Umbilical cord (tissue), 2 donors: Measurements from ENCODE around the gene RNF141. TPM values are rescaled to one million over a fixed set of nuclear protein-coding genes. Genes with fewer than 3 reads are reported as not detected.
A peak's percentile ranks its signal among the peaks of the same experiment; 100 is the strongest.

Experiments
- DNase-seq: peaks from one replicate; pipeline ENCODE4 v3.0.0-alpha.2; 2015; ENCODE audit warnings: low spot score
- total RNA-seq: library from RNA; depleted of rRNA; stranded (reverse); fragments of >200 nt; gene quantifications from one replicate; pipeline ENCODE4 v1.2.3, GENCODE V29; 2014; ENCODE audit warnings: low replicate concordance; ENCODE audit not compliant: insufficient read depth

Gene RNF141
- total RNA-seq, 1 donor from 2014 or later: 32.0 TPM

DNA sequence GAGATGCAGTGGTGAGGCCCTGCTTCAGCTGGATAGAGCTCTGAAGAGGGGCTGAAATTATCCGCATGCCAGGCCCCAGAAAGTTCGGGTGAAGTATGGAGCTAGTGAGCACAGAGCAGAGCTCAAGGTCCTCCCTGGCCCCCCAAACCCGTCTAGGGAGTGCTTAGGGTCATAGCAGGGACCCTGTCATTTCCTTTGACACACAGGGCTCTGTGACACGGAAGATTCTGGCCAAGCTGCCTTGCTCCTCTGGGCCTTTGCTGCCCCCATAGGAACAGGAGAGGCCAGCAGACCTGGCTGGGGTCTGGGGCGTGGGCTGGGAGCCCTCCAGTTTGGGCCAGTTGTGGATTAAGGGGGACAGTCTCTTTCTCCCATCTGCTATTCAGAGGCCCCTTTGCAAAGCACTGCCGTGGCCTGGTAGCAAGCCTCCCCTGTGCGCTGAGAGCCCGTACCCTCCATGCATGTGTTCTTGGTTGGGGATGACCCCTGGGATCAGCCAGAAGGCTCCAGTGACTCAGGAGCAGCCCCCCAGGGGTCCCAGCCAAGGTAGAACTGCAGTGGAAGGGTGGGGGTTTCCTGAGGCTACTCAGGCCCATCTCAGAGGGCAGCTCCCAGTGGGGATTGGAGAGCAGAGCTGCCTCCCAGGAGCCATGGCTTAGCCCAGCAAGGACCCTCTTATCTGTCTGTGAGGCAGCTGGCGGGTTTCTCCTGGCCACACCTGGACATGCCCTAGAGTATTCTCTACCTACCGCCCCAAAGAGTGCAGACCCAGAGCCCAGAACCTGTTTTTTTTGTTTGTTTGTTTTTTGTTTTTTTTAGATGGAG, 42.3 kb downstream of the RNF141 start:
- no peak for DNase-seq

DNA sequence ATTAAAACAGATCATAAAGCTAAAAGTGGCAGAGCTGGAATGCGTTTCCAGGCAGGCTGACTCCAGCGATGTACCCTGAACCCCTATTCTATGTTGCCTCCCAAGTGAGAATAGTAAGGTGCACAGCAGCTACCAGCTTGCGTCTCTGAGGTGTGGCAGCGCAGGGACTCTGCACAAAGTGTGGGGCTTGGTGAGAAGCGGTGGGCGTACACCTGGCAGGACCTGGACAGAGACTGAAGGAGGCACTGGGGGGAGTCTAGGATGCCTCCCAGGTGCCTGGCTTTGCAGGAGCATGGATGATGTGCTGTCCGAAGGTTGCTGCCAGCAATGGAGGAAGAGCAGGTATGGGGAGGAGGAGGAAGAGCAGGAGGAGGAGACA, 43.0 kb downstream of the RNF141 start:
- DNase-seq: no peak

DNA sequence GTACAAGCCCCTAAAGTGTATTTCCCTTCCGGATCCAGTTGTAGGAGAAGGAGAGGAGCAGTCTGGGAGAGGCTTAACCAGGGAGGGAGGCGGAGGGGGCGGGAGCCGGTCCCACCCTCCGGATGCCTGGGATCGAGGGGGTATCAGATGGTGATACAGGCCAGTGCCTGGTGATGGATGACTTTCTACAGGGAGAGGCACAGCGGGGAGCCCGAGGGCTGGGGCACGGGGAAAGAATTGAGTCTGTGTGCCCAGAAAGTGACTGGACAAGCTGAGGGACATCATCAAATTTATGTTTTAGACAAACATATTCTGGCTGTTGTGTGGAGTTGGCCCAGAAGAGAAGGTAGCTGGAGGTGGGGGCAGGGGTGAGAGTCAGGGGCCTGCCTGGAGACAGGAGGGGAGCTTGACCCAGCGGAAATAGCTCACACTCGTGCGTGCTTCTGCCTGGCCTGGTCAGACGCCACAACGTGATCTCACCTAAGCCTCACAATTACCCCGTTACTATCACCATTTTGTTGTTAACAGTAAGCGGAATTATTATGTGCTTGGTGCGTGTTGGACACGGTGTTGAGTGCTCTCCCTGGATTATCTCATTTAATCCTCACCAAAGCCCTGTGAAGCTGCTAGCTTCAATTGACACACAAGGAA, 43.5 kb downstream of the RNF141 start:
- DNase-seq: no peak

DNA sequence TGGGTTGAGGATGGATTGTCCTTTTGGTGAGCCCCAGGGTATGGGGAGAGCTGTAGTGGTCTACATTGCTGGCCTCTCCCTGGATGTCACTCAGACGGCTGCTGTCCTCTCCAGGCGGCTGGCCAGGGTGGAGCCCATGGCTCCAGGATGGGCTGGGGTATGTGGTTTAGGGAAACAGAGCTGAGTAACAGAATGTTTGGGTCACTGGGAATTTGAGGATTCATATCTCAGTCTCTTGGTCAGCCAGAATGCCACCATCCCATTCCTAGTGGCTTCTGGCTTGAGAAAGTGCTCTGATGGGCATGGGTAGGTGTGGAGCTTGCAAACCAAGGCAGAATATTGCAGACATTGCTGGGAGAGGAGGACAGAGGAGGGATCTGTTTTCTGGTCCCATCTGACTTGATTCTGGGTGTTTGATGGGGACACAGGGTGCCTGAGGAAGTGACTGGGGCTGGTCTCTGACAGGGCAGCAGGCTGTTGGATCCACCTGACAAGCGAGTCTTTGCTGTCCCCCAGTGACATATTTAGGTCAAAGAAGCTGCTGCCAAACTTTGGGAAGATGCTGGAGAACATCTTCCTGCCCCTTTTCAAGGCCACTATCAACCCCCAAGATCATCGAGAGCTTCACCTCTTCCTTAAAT, 44.6 kb downstream of the RNF141 start:
- no peak for DNase-seq

DNA sequence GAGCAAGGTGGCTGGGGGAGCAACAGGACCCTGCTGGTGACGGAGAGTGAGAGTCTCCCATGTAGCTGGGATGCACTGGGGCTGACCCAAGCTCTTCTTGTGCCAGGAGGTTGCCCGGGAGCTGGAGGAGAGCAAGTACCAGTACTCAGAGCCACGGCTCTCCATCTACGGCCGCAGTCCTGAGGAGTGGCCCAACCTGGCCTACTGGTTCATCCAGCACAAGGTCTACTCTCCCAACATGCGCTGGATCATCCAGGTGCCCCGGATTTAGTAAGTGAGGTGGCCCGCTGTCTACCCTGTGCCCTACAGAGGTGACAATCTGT, 45.6 kb downstream of the RNF141 start:
- no peak for DNase-seq

DNA sequence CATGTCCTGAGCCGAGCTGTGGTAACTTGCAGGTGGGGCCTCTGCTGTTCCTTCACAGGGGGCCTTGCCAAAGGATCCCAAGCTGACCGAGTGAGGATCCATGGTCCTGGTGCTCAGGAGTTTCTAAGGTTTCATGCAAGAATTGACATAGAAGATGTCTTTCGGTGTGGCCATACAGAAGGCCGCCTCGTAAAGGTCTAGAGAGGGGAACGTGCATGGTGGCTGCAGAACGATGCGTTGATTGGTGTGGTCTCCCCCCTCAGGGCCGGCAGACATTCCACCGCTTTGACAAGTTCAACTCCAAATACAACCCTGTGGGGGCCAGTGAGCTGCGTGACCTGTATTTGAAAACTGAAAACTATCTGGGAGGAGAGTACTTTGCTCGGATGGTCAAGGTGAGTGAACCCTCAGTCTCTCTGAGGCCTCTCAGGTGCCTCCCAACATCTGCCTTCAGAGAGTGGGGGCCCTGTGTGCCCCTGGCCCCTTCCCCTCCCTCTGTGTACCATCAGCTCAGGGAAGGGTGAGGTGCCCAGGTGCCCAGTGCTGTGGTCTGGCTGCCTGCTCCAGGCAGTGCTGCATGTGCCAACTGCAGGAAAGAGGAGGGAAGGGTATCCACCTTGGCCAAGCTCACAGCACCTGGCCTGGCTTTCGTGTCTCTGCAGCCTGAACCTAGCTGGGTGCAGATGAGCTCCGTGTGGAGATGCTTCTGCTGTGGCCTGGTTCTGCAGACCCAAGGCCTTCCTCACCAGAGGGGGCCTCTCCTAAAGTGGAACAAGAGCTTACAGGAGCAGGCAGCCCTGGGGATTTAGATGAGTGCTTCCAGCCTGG, 46.1 kb downstream of the RNF141 start:
- DNase-seq: no peak

DNA sequence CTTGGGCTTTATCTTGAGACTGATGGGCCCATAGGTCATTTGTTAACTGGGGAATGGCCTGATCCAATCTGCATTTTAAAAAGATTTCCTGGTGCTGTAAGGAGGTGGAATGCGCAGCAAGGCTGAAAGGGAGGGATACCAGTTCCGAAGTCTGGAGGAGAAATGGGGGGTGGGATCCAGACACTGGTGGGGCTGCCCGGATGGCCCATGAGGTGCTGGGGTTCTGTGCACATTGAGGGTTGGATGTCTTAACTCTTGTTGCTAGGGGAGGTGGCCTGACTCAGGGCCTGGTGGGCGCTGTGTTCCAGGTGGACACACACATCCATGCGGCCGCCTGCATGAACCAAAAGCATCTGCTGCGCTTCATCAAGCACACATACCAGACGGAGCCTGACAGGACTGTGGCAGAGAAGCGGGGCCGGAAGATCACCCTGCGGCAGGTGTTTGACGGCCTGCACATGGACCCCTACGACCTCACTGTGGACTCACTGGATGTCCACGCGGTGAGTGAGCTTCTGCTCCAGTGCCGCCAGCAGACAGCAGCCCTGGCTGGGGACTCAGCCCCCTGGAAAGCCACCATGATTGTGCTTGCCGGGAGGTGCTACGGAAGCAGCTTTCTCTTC, 47.8 kb downstream of the RNF141 start:
- DNase-seq: no peak

DNA sequence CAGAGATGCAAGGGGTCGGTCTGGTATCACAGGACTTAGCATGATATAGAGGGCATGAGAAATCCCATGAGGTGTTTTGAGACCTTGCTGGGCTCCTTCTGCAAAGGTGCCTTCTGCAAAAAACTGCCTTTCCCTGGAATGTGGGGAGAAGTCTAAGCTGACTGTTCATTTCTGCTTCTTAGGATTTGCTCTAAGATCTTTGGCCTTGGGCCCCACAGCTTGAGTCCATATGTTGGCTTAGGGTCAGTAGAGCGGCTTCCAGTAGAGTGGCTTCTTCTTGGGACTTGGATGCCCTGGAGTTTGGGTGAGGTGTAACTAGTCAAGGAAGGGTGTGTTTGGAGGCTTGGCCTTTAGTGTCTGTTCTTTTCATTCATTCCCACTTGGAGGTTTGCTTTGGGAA, 48.9 kb downstream of the RNF141 start:
- no peak for DNase-seq

DNA sequence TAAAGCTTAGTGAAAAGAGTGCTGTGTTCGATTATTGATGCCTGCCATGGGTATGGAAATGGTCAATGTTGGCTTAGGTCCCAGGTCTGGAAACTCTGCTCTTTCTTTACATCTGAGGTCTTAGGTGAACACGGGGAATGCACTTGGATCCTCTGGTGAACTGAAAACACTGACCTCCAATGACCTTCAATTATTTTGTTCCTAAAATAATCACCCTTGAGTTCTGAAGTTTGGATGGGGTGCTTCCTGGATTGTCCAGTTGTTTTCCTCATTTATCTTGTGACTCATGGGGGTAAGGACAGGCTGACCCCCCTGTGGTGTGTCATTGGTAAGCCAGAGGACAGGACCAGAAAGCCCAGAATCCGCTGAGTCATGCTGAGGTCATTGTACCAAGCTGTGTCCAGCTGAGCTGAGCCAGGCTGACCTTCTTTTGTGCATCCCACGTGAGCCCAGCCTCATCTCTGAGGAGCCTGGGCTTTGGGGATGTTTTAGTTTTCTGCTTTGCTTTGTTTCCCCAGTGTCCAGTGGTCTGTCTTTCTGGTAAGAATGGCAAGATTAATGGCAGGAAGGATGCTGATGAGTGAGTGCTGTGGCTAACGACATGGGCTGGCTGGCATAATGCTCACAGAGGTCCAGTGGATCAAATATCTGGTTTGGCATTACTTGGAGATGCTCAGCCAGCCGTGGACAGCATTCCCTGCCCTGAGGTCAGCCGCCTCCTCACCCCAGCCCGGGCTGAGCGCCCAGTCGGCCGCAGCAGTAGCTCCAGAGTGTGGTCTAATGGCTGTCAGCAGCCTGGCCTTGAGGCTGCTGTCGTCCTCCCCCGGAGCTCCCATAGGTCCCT, 50.4 kb downstream of the RNF141 start:
- DNase-seq: peak; percentile 8

DNA sequence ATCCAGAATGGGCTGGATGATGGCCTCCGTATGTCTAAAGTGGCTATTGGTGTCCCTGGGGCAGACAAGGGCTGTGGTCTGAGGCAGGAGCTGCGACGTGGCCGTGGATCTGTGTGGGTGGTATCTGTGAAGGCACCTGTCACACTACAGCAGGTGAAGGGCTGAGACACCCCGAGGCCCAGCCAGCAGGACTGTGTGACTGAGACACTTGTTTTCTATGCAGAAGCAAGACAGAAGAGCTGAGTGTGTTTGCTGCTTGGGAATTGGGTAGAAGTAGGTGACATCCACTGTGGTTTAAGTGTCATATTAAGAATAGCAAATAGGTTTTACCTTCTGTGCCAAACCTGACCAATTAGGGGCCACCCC, 51.0 kb downstream of the RNF141 start:
- no peak for DNase-seq

DNA sequence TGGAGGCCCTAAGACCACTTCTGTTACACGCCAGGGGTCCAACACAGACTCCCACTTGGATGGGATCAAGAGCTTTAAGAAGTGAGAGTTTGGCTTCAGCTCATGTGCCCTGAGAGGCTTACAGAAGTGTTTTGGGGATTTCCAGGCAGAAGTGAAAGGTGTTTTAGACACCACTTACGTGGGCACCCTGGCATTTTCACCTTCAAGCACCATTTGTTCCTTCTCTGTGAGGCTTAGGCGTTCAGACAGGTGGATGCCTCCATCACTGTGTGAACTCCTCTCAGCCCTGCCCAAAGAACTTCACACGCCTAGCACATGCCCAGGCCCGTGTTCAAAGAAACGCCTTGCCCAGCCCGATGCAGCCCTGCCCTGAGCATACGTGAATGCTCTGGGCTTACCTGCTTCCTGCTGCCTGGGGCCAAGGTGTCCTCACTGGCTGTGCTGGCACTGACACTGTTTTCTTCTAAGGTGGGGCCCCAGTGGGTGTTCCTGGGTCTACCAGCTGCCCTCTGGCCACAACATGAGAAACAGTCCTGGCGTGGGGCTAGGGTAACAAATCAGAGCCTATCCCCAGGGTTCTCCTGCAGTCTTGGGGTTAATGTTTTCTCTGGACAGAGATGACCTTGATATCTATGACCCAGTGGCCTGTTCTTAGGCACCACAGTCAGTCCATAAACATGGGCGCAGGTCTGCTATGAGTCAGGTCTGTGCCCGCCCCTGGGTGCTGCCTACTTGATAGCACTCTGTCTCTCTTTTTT, 51.9 kb downstream of the RNF141 start:
- peak; percentile 7 for DNase-seq

DNA sequence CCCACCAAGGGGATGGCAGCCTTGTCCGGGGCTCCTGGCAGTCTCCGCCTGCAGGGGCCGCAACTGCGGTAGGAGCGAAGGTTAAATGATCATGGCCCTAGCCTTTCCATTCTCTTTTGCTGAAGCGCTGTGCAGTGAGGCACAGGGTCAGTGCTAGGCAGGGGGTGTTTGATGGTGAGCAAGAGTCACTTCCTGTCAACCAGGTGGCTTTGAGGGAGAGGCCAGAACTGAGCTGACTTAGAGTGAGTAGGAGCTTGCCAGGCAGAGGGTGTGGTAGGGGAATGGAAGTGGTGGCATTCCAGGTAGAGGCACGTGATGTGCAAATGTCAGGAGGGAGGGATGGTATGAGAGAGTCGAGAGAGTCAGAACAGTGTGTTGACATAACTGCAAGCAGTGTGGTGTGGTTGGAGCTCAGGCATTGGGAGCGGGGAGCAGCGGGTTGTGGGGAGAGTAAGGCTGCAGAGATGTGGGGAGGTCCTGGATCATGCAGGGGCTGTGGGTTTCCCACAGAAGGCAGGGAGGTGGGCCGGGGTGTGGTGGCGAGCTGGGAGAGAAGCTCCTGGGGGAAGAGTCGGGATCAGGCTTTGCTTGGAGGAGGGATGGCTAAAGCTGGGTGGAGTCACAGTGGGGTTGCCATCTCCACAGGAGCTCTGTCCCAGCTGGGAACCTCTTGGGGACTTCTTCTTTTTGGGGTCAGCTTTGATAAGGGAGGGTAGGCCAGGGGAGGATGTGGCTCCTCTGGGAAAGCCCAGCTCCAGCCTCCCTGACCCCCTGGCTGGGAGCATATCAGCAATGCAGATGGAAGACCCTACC, 52.7 kb downstream of the RNF141 start:
- no peak for DNase-seq

DNA sequence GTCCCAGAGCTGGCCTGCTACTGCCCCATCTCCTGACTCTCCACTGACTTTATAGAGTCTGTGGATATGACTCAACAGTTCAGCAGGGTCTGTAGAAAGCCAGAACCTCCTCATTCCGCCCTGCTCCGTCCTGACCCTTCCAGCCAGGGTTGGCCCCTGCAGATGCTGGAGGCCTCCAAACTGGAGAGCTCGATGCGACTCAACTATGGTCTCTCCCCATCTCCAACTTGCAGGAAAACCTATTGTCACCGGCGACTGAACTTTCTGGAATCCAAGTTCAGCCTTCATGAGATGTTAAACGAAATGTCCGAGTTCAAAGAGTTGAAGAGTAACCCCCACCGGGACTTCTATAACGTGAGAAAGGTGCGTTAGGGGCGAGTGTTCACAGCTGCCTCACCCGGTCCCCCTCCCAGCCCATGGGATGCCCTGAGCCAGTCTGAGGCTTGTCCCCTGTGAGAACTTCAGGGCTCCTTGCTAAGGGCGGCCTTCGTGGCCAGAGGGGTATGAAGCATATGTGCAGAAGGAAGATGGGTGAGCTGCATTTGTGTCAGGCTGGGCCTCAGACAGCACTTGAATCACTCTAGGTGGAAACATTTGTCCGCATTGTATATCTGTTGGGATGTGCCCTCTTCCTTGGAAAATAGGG, 53.9 kb downstream of the RNF141 start:
- DNase-seq: no peak

DNA sequence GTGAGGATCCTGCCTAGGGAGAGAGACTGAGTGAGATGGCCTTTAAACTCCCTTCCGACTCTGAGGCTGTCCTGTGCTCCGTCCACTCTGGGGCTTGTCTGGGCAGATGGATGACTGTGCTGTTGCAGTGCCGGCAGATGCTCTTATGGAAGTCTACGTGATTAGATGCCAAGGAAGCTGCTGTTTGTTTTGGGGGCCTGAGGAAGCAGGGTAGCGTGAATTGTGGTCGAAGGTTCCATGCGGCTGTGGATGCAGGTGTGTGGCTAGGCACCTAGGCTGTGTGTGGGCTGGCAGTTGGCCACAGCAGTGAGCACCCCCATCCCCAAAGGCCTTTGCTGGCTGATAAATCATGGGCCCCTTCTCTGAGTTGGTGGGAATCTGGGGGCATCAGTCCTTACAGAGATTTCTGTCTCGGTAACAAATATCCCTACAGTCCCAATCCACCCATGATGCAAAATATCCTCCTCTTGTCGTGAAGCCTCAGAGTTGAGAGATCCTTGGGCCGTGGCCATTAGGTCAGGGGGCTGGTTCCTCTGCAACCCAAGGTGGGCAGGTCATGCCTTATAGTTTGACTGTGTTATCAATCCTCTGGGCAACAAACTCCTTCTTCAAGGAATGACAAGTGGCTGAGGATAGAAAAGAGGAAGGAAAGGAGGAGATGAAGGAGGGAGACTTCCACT, 54.7 kb downstream of the RNF141 start:
- DNase-seq: no peak

DNA sequence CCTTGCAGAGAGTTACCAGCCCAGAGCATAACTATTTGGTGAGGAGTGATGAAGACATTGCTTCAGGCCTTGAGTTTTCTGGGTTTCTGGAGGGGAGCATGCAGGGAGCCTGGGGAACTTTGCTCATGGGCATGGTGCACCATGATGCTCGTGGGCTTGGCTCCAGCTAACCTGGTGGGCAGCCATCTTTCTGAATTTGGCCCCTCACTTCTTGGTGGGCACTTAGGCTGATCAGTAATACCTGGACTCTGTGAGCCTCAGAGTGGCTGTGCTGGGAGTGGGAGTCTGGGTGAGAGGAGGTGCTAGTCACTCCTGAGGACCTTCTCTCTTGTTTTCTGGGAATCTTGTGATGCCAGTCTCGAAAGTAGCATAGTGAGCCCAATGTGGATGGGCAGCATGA, 55.3 kb downstream of the RNF141 start:
- DNase-seq: no peak

DNA sequence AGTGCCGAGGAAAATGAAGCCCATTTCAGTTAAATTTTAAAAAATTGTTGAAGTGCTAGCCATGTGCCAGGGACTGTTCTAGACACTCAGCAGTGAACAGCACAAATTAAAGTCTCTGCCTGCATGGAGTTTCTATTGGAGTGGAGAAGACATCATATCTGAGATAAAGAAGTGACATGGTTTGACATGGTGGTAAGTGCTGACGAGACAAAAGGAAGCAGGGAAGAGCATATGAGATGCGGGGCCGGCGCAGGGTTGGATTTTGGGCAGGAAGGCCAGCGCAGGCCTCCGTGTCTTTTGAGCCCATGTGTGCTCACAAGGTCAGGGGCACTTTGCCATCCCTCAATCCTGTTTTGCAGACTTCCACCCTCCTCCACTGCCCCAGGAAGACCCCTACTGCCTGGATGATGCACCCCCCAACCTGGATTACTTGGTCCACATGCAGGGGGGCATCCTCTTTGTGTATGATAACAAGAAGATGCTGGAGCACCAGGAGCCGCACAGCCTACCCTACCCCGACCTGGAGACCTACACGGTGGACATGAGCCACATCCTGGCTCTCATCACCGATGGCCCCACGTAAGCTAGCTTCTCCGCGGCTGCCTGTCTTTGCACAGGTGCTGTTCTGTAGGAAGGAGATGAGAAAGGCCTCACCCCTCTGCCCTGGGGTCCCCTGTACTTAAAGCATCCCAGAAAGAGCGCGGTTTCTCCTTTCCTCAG, 56.4 kb downstream of the RNF141 start:
- DNase-seq: no peak

DNA sequence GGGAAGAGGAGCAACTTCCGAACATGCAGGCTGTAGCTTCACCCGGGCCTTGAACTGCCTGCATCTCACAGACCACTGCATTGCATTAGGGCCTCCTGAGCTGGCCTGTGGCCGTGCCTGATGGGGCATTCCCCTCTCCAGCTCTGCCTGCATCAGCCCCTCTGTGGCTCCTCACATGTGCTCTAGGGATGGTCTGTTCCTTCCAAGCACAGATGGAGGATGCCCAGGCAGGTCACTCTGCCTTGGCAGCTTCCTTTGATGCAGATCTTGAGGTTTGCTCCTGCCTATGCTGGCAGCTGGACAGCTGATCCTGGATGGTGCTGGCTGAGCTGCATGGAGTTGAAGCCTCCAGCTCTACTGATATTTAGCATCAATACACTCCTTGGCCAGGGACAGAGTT, 57.4 kb downstream of the RNF141 start:
- no peak for DNase-seq
